HG03520 (cell line): Measurements from ENCODE around the gene ZNF436.
A peak's percentile ranks its signal among the peaks of the same experiment; 100 is the strongest.

Experiments used
- ATAC-seq: cut with Tn5 transposase; IDR thresholded peaks from one replicate; pipeline ENCODE4 v1.9.1; 2021; ENCODE audit warnings: mild to moderate bottlenecking, moderate library complexity; ENCODE audit not compliant: unreplicated experiment

Gene ZNF436

GRCh38 chr1:23367791-23368561, 1.7 kb downstream of the ZNF436 start:
- ATAC-seq = peak; percentile 84

GRCh38 chr1:23367451-23367790, 2.2 kb downstream of the ZNF436 start:
- no peak for ATAC-seq

- ATAC-seq = no peak
Observed at GRCh38 chr1:23366598-23366997, 3.0 kb downstream of the ZNF436 start.

- ATAC-seq = no peak
Observed at GRCh38 chr1:23366146-23366545, 3.5 kb downstream of the ZNF436 start.

- no peak for ATAC-seq
Observed at GRCh38 chr1:23362218-23362713, 7.4 kb downstream of the ZNF436 start.

- ATAC-seq = no peak
Observed at GRCh38 chr1:23358310-23358875, 11.2 kb downstream of the ZNF436 start.

GRCh38 chr1:23357138-23357908, 12.3 kb downstream of the ZNF436 start:
- ATAC-seq = no peak

- ATAC-seq = no peak
Observed at GRCh38 chr1:23356471-23357137, 13.0 kb downstream of the ZNF436 start.

- no peak for ATAC-seq
Observed at GRCh38 chr1:23354245-23354644, 15.4 kb downstream of the ZNF436 start.

- no peak for ATAC-seq
Observed at GRCh38 chr1:23352096-23352695, 17.4 kb downstream of the ZNF436 start.

GRCh38 chr1:23345920-23346319, 23.7 kb downstream of the ZNF436 start:
- no peak for ATAC-seq

GRCh38 chr1:23344987-23345472, 24.6 kb downstream of the ZNF436 start:
- ATAC-seq = no peak

- peak; percentile 95 for ATAC-seq
Observed at GRCh38 chr1:23344111-23344986, 25.3 kb downstream of the ZNF436 start, which contains the start of gene HNRNPR. Gene HNRNPR, minus strand, starts transcription at chr1:23344284. Its CDS starts 3,276 bp downstream, at chr1:23341008.

- peak; percentile 10 for ATAC-seq
Observed at GRCh38 chr1:23343221-23344110, 26.2 kb downstream of the ZNF436 start.

- ATAC-seq = no peak
Observed at GRCh38 chr1:23341931-23342692, 27.5 kb downstream of the ZNF436 start.

GRCh38 chr1:23339632-23340031, 30.0 kb downstream of the ZNF436 start:
- ATAC-seq = no peak

GRCh38 chr1:23337869-23338268, 31.8 kb downstream of the ZNF436 start:
- no peak for ATAC-seq

- no peak for ATAC-seq
Observed at GRCh38 chr1:23331713-23332112, 37.9 kb downstream of the ZNF436 start.
